ENCODE results near the gene RPL26.
"Not testable (repeated sequence)": the region's sequence is repeated elsewhere in the genome, so short reads cannot be mapped to it uniquely, and the experiment has no call there.

RPL26 gene

GRCh38 chr17:8387914-8388651 is 5.1 kb upstream of the RPL26 start:
- no peak overlapping the region for H3K4me3 ChIP-seq (replicated peaks; ENCODE audit: low read depth, low read length)
- no peak for TF ChIP-seq CTCF (IDR thresholded peaks at IDR 0.05; ENCODE audit: low read depth, low read length, missing control alignments)
- no peak for DNase-seq (ENCODE audit: extremely low read depth, low read depth)

- TF ChIP-seq CTCF (IDR thresholded peaks at IDR 0.05; ENCODE audit: low read depth, low read length, missing control alignments): no peak
- DNase-seq (ENCODE audit: extremely low read depth, low read depth): no peak
- H3K4me3 ChIP-seq (replicated peaks; ENCODE audit: low read depth, low read length): no peak overlapping the region
Observed at GRCh38 chr17:8386841-8387240, 3.8 kb upstream of the RPL26 start.

GRCh38 chr17:8384801-8385378 is 1.9 kb upstream of the RPL26 start:
- TF ChIP-seq CTCF (IDR thresholded peaks at IDR 0.05; ENCODE audit: low read depth, low read length, missing control alignments): no peak
- peak; percentile 65 for DNase-seq (ENCODE audit: extremely low read depth, low read depth)
- H3K4me3 ChIP-seq (replicated peaks; ENCODE audit: low read depth, low read length): peak overlapping the region; percentile 75

GRCh38 chr17:8382880-8383142 is 182 bp downstream of the RPL26 start:
- no peak for TF ChIP-seq CTCF (IDR thresholded peaks at IDR 0.05; ENCODE audit: low read depth, low read length, missing control alignments)
- no peak for DNase-seq (ENCODE audit: extremely low read depth, low read depth)

GRCh38 chr17:8382052-8382879 is 727 bp downstream of the RPL26 start:
- peak overlapping the region; percentile 75 for H3K4me3 ChIP-seq (replicated peaks; ENCODE audit: low read depth, low read length)
- TF ChIP-seq CTCF (IDR thresholded peaks at IDR 0.05; ENCODE audit: low read depth, low read length, missing control alignments): no peak
- DNase-seq (ENCODE audit: extremely low read depth, low read depth): no peak

More at GRCh38 chr17:8382880-8383142, 182 bp downstream of the RPL26 start:
- H3K4me3 ChIP-seq (replicated peaks; ENCODE audit: low read depth, low read length): peak overlapping the region; percentile 75

GRCh38 chr17:8380049-8380448 is 2.9 kb downstream of the RPL26 start:
- peak overlapping the region; percentile 75 for H3K4me3 ChIP-seq (replicated peaks; ENCODE audit: low read depth, low read length)
- no peak for DNase-seq (ENCODE audit: extremely low read depth, low read depth)
- TF ChIP-seq CTCF (IDR thresholded peaks at IDR 0.05; ENCODE audit: low read depth, low read length, missing control alignments): no peak

- not testable (repeated sequence) for DNase-seq (ENCODE audit: extremely low read depth, low read depth); H3K4me3 ChIP-seq (replicated peaks; ENCODE audit: low read depth, low read length)
Observed at GRCh38 chr17:8378117-8378516, 4.9 kb downstream of the RPL26 start.

Measured in HFF-Myc (cell line).